Measurements from ENCODE around the gene GALNS.

GALNS gene

GRCh38 chr16:88805887-88806393 lies 50.8 kb downstream of the GALNS start:
- Histone ChIP-seq H3K4me1 (ENCODE audit: insufficient read depth, insufficient read length) (peaks cover 40% of the 10 kb centered on the region), H3K36me3 (ENCODE audit: insufficient read depth, insufficient read length, low read length) (peaks cover 68% of the 10 kb centered on the region), H3K9me3 (ENCODE audit: insufficient read depth, low read length) (no peaks in the 10 kb centered on the region), H3K9ac (ENCODE audit: insufficient read length, low read depth) (peak overlapping the region; percentile 57), H3K4me3 (ENCODE audit: insufficient read length, low read depth) (no peak overlapping the region), H3K27me3 (ENCODE audit: insufficient read depth, insufficient read length) (no peaks in the 10 kb centered on the region)
- no peak for TF ChIP-seq ZNF274 (IDR thresholded peaks at IDR 0.05; ENCODE audit: low read depth, low read length)
- TF ChIP-seq SUZ12 (IDR thresholded peaks at IDR 0.05; ENCODE audit: extremely low read depth, insufficient read depth, insufficient read length), result no peak
- TF ChIP-seq YY1 (IDR thresholded peaks at IDR 0.05; ENCODE audit: insufficient read depth, insufficient read length), result no peak
- DNase-seq (ENCODE audit: low read depth, low spot score), result no peak

- Histone ChIP-seq H3K9ac (ENCODE audit: insufficient read length, low read depth) (peak overlapping the region; percentile 94), H3K4me3 (ENCODE audit: insufficient read length, low read depth) (peak overlapping the region; percentile 87), H3K27me3 (ENCODE audit: insufficient read depth, insufficient read length) (no peaks in the 10 kb centered on the region), H3K9me3 (ENCODE audit: insufficient read depth, low read length) (no peaks in the 10 kb centered on the region), H3K36me3 (ENCODE audit: insufficient read depth, insufficient read length, low read length) (peaks cover 62% of the 10 kb centered on the region), H3K4me1 (ENCODE audit: insufficient read depth, insufficient read length) (peaks cover 34% of the 10 kb centered on the region)
- TF ChIP-seq SUZ12 (IDR thresholded peaks at IDR 0.05; ENCODE audit: extremely low read depth, insufficient read depth, insufficient read length) (no peak), ZNF274 (IDR thresholded peaks at IDR 0.05; ENCODE audit: low read depth, low read length) (no peak), YY1 (IDR thresholded peaks at IDR 0.05; ENCODE audit: insufficient read depth, insufficient read length) (no peak)
- DNase-seq (ENCODE audit: low read depth, low spot score), result no peak
Measured at GRCh38 chr16:88805340-88805715, 51.4 kb downstream of the GALNS start.

- Histone ChIP-seq H3K4me3 (ENCODE audit: insufficient read length, low read depth) (peak overlapping the region; percentile 87), H3K9me3 (ENCODE audit: insufficient read depth, low read length) (no peaks in the 10 kb centered on the region), H3K9ac (ENCODE audit: insufficient read length, low read depth) (peak overlapping the region; percentile 94), H3K27me3 (ENCODE audit: insufficient read depth, insufficient read length) (no peaks in the 10 kb centered on the region), H3K4me1 (ENCODE audit: insufficient read depth, insufficient read length) (peaks cover 28% of the 10 kb centered on the region), H3K36me3 (ENCODE audit: insufficient read depth, insufficient read length, low read length) (peaks cover 56% of the 10 kb centered on the region)
- TF ChIP-seq SUZ12 (IDR thresholded peaks at IDR 0.05; ENCODE audit: extremely low read depth, insufficient read depth, insufficient read length), result no peak
- TF ChIP-seq YY1 (IDR thresholded peaks at IDR 0.05; ENCODE audit: insufficient read depth, insufficient read length), result no peak
- TF ChIP-seq ZNF274 (IDR thresholded peaks at IDR 0.05; ENCODE audit: low read depth, low read length), result no peak
- no peak for DNase-seq (ENCODE audit: low read depth, low spot score)
Measured at GRCh38 chr16:88804552-88805339, 52.0 kb downstream of the GALNS start.

- Histone ChIP-seq H3K9me3 (ENCODE audit: insufficient read depth, low read length) (no peaks in the 10 kb centered on the region), H3K4me3 (ENCODE audit: insufficient read length, low read depth) (peak overlapping the region; percentile 87), H3K36me3 (ENCODE audit: insufficient read depth, insufficient read length, low read length) (peaks cover 50% of the 10 kb centered on the region), H3K9ac (ENCODE audit: insufficient read length, low read depth) (peak overlapping the region; percentile 94), H3K27me3 (ENCODE audit: insufficient read depth, insufficient read length) (no peaks in the 10 kb centered on the region), H3K4me1 (ENCODE audit: insufficient read depth, insufficient read length) (peaks cover 25% of the 10 kb centered on the region)
- no peak for DNase-seq (ENCODE audit: low read depth, low spot score)
- TF ChIP-seq ZNF274 (IDR thresholded peaks at IDR 0.05; ENCODE audit: low read depth, low read length) (no peak), YY1 (IDR thresholded peaks at IDR 0.05; ENCODE audit: insufficient read depth, insufficient read length) (no peak), SUZ12 (IDR thresholded peaks at IDR 0.05; ENCODE audit: extremely low read depth, insufficient read depth, insufficient read length) (no peak)
Measured at GRCh38 chr16:88804173-88804551, 52.6 kb downstream of the GALNS start.

GRCh38 chr16:88803264-88803987 lies 53.3 kb downstream of the GALNS start, which contains the start of gene CDT1:
Gene CDT1 (plus strand): TSS chr16:88803789. CDS start chr16:88803832, 43 bp downstream.
- peak; percentile 63 for DNase-seq (ENCODE audit: low read depth, low spot score)
- H3K27me3 ChIP-seq (ENCODE audit: insufficient read depth, insufficient read length), result no peaks in the 10 kb centered on the region
- peak within 1 kb of the TSS; percentile 87 for H3K4me3 ChIP-seq (ENCODE audit: insufficient read length, low read depth)
- TF ChIP-seq SUZ12 (IDR thresholded peaks at IDR 0.05; ENCODE audit: extremely low read depth, insufficient read depth, insufficient read length), result no peak
- TF ChIP-seq YY1 (IDR thresholded peaks at IDR 0.05; ENCODE audit: insufficient read depth, insufficient read length), result no peak
- no peak for TF ChIP-seq ZNF274 (IDR thresholded peaks at IDR 0.05; ENCODE audit: low read depth, low read length)
- H3K36me3 ChIP-seq (ENCODE audit: insufficient read depth, insufficient read length, low read length), result peaks cover 42% of the 10 kb centered on the region
- H3K4me1 ChIP-seq (ENCODE audit: insufficient read depth, insufficient read length), result peaks cover 25% of the 10 kb centered on the region
- no peaks in the 10 kb centered on the region for H3K9me3 ChIP-seq (ENCODE audit: insufficient read depth, low read length)
- peak within 1 kb of the TSS; percentile 98 for H3K9ac ChIP-seq (ENCODE audit: insufficient read length, low read depth)

GRCh38 chr16:88800277-88800592 lies 56.5 kb downstream of the GALNS start:
- H3K36me3 ChIP-seq (ENCODE audit: insufficient read depth, insufficient read length, low read length), result peaks cover 11% of the 10 kb centered on the region
- no peaks in the 10 kb centered on the region for H3K27me3 ChIP-seq (ENCODE audit: insufficient read depth, insufficient read length)
- no peaks in the 10 kb centered on the region for H3K9me3 ChIP-seq (ENCODE audit: insufficient read depth, low read length)
- DNase-seq (ENCODE audit: low read depth, low spot score), result no peak
- no peak overlapping the region for H3K4me3 ChIP-seq (ENCODE audit: insufficient read length, low read depth)
- TF ChIP-seq SUZ12 (IDR thresholded peaks at IDR 0.05; ENCODE audit: extremely low read depth, insufficient read depth, insufficient read length), result no peak
- no peak for TF ChIP-seq YY1 (IDR thresholded peaks at IDR 0.05; ENCODE audit: insufficient read depth, insufficient read length)
- no peak for TF ChIP-seq ZNF274 (IDR thresholded peaks at IDR 0.05; ENCODE audit: low read depth, low read length)
- peaks cover 7% of the 10 kb centered on the region for H3K4me1 ChIP-seq (ENCODE audit: insufficient read depth, insufficient read length)
- H3K9ac ChIP-seq (ENCODE audit: insufficient read length, low read depth), result no peak overlapping the region

Data from NT2/D1 (cell line).